ENCODE data around the gene KCNQ5.
"Not testable (repeated sequence)": the region's sequence is repeated elsewhere in the genome, so short reads cannot be mapped to it uniquely, and the experiment has no call there.

KCNQ5 gene

DNA sequence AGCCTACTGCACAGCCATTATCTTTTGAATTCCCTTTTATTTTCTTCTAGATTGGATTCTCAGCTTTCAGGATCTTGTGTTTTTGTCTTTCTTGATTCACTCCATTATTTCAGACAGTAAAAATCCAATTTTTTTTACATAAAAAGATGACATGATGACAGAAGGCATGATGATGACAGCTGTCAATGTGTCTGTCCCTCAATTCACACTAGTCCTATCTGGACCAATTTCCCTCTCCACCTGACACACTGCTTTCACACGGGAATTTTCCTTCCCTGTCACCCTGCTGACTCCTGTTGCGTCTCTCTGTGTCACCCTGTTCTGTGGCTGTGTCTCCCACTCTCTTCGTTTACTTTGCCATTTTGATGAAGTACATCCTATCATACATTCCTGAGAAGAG lies 529.9 kb downstream of the KCNQ5 start:
- DNase-seq: no peak

DNA sequence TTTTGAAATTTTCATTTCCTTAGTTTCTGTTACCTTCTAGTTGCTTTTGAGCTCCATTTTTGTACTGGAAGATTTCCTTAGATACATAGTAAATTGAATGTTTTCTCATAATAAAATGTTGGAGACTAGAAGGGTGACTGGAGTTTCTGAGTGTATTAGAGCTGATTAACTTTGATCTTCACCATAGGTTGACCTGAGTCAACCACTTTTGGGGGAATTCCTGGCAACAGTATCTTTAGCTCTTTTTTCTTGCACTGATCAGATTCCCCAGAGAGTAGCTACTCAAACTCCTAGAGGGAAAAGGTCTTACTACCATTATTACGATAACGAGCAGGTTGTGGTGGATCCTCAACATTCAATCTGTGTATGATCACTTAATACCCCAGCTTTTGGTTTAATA lies 530.7 kb downstream of the KCNQ5 start:
- DNase-seq: no peak

DNA sequence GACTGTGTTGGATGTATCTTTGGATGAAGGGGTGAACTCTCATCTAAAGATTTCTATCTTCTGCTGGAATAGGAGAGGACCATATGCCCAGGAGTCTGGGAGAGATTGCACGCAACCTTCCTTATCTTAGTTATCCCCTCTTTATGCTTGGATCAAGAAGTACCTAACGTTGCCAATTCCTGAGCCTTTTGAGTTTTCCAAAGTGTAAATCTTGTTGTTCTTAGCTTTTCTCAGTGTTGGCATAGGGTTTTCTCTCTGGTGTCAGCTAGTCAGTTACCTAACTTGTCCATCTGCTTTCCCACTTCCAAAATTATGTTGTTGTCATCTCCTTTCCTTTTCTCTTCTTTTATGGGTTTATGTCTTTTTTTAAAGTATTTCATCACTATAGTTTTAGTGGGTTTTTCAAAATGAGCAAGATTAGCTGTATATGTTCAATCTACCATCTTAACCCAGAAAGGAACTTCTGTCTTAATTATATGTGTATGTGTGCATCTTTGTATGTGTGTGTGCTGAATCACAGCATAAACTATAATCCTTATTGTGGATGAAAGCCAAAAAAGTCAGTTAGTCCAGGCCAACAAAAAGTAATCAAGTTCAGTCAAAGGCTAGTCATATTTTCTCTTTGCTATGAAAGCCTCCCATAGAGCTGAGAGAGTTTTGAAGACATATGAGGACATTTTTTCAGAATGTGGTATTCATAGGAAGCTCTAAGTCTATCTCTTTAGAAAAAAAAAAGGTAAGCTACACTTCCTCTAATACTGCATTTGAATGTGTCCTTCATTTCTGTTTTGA lies 531.3 kb downstream of the KCNQ5 start:
- no peak for DNase-seq

DNA sequence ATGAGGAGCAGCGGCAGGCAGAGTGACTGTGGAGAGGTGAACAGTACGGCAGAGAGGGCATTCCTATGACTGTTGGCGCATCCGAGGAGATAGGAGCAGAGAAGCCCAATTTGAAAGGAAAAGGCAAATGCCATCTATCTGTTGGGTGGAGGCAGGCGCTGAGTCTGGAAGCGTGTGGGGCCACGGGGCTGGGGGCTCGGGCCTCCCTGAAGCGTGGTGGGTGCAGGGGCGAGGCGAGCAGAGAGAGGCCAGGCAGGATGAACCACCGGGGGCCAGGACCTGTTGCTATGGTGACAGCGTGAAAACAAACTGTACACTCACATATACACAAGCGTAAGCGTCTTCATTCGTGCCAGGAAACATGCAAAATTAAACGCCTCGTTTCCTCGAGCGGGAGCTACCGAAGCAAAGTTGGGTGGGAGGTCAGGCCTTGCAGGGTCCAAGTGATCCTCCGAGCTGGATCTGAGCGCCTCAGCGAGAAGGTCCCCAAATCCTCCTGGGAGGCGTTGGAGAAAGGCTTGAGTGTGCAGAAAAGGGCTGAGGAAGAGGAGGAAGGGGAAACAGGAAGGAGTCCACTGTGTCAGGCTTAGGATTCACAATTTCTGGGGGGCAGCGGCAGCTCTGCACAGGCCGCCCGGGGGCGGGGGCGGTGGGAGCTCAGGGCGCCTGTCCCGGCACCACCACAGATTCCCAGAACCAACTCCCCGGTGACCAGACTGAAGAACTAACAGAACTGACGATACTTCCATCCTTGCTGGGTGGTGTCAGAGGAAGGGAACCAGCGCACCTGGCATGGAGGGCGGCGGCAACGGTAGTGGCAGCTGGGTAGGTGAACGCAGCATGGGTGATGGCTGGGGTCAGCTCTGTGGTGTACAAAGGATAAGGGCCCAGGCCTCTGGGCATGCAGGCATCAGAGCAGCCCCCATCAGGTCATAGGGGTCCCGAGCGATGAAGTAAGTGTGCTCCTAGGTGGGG lies 535.2 kb downstream of the KCNQ5 start:
- DNase-seq: no peak

DNA sequence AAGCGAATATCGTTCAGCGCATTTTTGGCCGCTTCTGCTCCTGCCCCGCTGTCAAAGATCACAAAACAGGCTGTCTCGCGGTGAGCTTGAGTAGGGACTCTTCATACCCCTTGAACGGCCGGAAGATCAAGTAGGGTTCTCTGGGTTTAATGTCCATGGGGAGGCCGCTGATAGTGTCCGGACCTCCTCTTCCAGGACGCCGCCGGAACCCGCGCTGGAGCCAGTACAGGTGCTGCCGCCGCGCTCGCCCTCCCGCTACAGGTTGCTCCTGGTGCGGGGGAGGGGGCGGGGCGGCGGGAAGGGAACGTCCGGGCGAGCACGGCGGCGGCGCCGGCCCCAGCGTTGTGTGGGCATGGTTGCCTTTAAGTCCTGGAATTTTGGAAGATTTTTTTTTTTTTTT lies 536.0 kb downstream of the KCNQ5 start:
- DNase-seq: no peak

DNA sequence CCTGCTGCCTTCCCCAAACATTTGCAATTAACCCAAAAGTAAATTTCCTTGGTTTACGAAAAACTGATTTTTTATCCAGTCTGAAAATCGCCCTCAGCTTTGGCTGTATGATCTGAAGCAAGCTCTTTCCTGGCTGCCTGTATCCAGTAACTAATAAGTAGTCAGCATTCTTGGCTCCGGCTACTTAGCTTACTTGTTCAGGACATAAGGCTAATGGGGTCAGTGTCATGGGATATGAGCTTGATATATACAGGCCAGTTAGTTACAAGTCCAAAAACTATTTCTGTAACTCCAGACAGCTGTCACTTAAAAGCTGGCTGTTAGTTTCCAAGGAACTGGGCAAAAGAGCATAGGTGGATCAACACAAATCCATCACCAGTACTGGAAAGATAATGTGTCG lies 547.2 kb downstream of the KCNQ5 start:
- no peak for DNase-seq

DNA sequence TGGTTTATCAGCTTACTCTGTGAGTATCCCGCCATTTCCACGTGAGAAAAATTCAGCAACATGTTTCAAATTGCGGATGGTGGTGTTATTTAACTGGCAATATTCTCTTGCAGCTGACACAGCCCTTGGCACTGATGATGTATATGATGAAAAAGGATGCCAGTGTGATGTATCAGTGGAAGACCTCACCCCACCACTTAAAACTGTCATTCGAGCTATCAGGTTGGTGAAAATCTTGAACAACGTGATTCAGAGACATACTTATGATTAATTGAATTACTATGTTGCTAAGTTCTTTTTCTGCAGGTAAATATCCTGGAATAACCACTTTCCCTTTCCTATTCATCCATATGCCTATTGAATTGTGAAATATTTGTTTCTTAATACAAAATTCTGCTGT lies 547.8 kb downstream of the KCNQ5 start:
- DNase-seq: no peak

DNA sequence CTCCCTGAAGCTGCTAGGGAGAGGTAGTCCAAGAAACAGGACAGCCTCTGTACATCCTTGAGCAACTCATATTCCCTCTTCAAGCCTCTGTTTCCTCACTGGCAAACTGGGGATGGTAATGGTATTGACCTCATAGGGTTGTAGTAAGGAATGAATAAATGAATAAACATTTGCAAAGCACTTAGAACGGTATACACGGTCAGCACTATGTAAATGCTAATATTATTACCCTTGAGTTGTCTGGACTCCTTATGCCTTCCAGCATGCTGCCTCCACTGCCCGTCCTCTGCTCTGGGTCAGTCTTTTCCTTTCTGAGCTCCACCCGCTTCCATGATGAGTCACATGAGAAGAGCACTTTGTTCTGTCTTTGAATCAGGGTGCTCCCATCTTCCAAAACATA lies 552.8 kb downstream of the KCNQ5 start:
- DNase-seq: no peak

DNA sequence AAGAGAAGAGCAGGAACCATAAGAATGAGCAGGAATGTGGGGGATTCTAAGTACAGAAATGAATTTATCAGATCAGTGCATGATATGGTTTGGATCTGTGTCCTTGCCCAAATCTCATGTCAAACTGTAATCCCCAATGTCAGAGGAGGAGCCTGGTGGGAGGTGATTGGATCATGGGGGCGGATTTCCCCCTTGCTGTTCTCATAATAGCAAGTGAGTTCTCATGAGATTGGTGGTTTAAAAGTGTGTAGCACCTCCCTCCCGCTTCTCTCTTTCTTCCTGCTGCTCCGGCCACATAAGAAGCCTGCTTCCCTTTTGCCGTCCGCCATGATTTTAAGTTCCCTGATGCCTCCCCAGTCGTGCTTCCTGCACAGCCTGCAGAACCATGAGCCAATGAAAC lies 554.2 kb downstream of the KCNQ5 start:
- no peak for DNase-seq

DNA sequence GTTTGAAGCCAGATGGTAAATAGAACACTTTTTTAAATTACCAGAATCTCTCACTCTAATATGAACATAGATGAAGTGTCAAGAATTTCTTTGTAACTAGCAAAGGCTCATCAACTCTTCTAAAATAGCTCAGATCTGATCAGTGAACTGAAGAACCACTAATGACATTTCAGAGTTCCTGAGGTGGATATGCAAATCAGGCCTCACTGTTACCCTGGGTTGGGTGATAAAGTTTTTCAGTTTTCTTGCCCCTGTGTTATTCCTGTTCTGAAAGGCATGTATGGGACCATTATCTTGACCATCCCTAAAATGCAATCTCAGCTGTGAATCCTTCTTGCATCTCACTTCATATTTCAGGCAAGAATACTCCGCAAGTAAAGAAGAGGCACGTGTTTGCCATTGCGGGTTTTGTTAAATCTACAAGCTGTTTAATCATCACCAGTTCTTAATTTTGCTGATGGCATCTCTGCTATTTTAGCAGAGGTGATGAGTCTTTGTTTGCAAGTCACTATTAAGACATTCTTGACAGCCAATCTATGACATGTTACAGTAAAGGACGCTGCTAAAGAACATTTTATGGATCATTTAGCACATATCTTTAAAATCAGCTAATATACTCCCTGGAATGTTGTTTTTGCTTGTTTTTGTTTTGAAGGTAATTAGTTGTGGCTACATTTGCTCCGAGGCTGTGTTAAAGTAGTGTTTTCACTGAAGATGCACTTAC lies 555.5 kb downstream of the KCNQ5 start:
- DNase-seq: no peak

DNA sequence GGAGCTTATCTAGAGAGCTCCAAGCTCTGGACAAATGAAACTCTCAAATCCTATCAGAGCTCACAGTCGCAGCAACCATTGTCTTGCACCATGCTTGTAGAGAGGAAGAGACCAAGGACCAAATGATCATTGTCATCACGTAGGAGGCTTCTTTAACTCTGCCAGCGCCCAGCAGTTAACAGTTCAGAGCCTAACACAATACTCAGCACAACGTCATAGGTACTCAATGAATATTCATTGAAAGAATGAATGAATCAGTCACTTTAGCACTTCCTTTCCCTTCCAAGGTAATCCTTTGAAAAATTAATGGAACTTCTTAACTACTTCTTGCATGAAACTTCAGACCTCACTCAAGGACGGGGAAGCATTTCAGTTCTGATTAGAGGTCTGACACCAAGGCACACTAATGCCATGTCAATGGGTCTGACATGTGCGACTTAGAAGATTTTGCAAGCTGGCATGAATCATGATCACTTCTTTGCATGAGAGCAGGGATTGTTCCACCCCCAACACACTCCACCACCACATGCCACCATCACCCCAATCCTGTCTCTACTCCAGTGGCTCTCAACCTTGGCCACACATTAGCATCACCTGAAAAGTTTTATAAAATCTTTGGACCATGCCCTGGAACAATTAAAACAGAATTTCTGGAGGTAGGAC lies 558.3 kb downstream of the KCNQ5 start:
- DNase-seq: no peak

DNA sequence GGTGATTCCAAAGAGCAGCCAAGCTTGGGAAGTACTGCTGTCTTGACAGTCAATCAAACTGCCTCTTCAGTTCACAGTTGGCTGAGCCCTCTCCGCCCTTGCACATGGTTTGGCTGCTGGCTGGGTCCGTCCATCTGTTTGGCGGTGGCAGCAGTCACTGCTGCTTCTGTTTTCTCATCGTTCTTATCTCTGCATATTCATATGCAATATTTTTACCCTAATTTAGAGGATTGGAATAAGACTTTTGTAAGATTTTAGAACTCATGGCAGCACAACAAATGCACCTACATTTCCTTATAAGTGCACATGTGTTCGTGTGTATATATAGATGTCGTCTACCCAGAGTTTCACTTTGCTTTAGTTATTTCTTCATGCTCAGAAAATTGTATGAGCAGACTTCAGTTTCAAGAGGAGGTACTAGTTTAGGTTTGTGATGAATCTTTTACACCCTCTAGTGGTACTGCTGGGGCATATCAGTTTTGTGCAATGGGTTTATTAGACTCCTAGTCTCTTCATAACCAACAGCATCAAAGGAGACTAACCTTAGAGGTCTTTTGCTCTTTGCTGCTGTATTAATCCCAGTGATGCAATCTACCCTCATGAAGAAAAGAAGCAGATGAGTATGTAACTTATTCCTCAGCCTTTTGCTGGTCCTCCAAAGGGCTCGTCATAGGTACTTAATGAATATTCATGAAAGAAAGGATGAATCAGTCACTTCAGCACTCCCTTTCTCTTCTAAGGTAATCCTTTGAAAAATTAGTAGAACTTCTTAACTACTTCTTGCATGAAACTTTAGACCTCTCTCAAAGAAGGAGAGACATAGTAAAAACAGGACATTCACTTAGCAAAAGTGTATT lies 559.1 kb downstream of the KCNQ5 start:
- no peak for DNase-seq

DNA sequence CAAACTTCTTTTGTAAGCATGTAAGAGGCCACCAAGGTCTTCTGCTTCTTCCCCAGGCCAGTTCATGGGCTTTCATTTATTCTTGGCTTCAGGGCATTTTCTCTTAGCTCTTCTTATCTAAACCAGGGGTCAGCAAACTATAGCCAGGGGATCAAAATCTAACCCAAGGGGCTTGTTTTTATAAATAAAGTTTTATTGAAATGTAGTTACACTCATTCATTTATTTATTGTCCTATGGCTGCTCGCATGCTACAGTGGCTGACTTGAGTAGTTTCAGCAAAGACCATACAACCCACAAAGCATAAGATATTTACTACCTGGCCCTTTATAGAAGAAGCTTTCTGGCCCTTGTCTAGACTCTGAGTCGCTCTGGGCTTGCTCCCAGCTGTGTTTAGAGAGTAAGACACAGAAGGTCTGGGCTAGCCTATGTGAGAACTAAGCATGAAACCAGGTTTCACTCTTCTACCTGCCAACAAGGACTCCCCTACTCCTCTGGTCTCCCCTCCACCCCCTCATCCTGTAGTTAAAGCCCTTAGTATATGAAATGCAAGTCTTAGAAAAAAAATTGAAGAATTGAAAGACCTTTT lies 560.2 kb downstream of the KCNQ5 start:
- no peak for DNase-seq

DNA sequence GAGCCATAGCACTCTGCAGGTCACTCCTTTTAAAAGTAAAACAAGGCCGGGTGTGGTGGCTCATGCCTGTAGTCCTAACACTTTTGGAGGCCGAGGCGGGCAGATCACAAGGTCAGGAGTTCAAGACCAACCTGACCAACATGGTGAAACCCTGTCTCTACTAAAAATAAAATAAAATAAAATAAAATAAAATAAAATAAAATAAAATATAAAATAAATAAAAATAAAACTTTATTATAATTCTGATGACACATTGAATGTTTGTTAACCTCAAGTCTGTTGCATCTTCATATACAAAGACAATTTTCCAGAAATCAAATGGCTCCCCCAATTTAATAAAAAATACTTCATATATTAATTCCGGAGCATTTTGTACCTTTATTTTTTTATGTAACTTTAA lies 571.4 kb downstream of the KCNQ5 start:
- DNase-seq: not testable (repeated sequence)

DNA sequence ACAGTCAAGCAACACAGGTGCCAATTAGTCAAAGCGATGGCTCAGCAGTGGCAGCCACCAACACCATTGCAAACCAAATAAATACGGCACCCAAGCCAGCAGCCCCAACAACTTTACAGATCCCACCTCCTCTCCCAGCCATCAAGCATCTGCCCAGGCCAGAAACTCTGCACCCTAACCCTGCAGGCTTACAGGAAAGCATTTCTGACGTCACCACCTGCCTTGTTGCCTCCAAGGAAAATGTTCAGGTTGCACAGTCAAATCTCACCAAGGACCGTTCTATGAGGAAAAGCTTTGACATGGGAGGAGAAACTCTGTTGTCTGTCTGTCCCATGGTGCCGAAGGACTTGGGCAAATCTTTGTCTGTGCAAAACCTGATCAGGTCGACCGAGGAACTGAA lies 572.9 kb downstream of the KCNQ5 start:
- no peak for DNase-seq

DNA sequence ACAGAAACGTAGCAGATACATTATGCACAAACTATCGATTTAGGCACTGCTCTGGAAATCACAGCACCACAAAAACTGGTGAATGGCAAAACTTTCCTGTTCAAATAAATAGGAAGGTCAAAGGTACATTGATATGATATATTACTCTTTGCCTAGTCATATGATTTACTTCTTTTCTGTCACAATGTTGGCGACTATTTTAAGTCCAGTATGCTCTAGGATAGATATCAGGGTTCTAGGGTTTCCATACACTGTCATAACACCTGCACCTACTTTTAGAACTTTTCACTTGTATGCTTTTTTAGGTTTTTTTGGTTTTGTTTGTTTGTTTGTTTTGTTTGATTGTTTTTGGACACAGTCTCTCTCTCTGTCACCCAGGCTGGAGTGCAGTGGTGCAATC lies 578.4 kb downstream of the KCNQ5 start:
- no peak for DNase-seq

DNA sequence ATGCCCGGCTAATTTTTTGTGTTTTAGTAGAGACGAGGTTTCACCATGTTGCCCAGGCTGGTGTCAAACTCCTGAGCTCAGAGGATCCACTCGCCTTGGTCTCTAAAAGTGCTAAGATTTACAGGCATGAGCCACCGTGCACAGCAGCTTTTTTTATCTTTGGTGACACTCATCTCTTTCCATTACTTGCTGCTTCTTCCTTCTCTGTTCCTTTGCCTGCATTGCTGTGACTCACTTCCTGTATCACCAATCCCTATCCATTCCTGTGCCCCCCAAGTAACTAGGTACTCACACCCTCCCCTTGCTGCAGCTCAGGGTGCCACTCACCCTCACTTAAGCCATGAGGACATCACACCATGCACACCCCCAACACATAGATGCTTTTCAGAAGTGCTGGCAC lies 578.9 kb downstream of the KCNQ5 start:
- DNase-seq: no peak

DNA sequence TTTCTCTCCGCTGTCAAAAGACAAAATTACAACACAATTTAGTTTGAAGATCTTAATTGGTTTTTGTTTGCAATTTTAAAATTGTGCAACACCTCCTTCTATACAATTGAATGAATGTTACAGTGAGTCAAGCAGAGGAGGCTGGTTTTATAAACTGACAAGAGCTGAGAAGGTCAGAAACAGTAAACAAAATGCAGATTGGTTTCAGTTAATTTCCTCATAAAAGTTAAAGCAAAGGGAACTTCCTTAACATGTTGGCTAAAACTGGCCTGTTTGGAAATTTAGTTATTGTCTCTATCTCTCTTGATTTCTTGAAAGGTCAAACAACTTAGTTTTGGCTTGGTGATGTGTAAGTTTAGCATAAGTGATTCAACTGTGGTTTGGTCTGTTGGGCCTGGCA lies 581.2 kb downstream of the KCNQ5 start:
- DNase-seq: no peak

DNA sequence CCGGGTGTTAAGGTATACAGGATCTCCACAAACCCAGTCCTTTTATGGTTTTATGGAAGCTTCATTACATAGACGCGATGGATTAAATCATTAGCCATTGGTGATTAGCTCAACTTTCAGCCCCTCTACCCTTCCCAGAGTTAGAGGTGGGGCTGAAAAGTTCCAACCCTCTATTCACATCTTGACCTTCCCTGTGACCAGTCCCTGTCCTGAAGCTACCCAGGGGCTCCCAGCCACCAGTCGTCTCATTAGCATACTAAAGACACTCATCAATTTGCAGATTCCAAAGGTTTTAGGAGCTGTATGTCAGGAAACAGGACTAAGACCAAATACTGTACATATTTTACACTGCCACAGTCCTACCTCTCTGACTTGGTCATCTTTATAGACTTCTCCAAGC lies 582.4 kb downstream of the KCNQ5 start:
- no peak for DNase-seq

DNA sequence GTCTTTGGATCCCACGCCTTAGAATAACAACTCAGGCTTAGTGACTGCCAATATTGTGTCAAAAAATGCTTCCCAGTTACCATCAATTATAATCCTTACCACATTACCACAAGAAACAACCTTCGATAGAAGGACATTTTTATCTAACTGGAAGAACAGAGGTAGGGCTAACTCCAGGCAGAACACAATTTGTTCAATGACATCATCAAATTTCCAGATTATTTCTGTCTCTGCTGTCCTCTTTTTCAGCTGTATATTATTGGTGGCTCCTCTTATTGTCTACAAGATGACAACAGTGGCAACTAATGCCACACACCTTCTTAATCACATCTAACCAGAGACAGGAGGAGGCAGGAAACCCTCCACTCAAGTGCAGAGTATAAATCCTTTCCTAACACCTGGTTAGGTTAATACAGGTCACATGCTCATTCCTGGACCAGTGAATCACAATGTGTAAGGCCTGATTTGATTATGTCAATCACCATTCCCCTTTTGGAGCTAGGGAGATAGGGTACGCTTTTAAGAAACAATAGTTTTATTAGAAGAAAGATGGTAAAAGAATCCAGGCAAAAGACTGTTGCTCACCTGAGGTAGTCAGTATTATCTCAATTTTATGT lies 585.5 kb downstream of the KCNQ5 start:
- no peak for DNase-seq

DNA sequence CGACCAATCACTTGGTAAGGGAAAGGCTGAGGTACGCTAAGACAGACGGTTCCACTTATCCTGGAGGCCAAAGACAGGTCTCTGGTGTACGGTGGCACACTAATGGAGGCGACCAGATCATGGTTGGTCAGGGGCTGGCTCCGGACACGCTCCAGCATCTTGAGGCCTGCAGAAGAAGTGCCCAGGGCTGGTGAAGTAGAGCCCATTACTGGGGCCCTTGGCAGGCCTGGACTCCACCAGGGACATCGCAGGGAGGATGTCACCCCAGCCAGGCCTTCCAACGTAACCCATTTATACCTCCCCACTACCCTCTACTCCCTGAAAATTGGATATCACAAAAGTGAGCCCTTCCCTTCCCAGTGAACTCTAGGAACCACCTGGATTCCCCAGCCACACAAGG lies 587.3 kb downstream of the KCNQ5 start:
- no peak for DNase-seq

Measured in stimulated activated CD4-positive, alpha-beta T cell treated with anti-CD3 and anti-CD28 coated beads, Interleukin-2, amount 100 ng/mL, for 48 hours (primary cell).